ENCODE measurements around the gene FGF21. TPM values are rescaled to one million over a fixed set of nuclear protein-coding genes. Genes with fewer than 3 reads are reported as not detected.

The FGF21 gene
- total RNA-seq, 1 donor from 2014 or later: not detected

GRCh38 chr19:48752496-48753365 lies 2.6 kb upstream of the FGF21 start, which contains the start of gene FUT1:
Gene FUT1 (minus strand): TSS chr19:48752641. CDS start chr19:48751281, 1,360 bp downstream.
- peaks cover 7% of the 10 kb centered on the region for H3K27me3 Mint-ChIP-seq (ENCODE audit: unreplicated experiment)
- H3K4me1 Mint-ChIP-seq (ENCODE audit: unreplicated experiment): peaks cover 16% of the 10 kb centered on the region
- H3K4me3 Mint-ChIP-seq (ENCODE audit: unreplicated experiment): peak within 1 kb of the TSS; percentile 91
- TF ChIP-seq CTCF (IDR thresholded peaks at IDR 0.05; ENCODE audit: unreplicated experiment): no peak
- no peaks in the 10 kb centered on the region for H3K9me3 Mint-ChIP-seq (ENCODE audit: unreplicated experiment)
- DNase-seq (ENCODE audit: low spot score): peak; percentile 69
- peak within 1 kb of the TSS; percentile 74 for H3K27ac Mint-ChIP-seq (ENCODE audit: unreplicated experiment)
- H3K36me3 Mint-ChIP-seq (ENCODE audit: low read depth, unreplicated experiment): peaks cover 4% of the 10 kb centered on the region

DNA sequence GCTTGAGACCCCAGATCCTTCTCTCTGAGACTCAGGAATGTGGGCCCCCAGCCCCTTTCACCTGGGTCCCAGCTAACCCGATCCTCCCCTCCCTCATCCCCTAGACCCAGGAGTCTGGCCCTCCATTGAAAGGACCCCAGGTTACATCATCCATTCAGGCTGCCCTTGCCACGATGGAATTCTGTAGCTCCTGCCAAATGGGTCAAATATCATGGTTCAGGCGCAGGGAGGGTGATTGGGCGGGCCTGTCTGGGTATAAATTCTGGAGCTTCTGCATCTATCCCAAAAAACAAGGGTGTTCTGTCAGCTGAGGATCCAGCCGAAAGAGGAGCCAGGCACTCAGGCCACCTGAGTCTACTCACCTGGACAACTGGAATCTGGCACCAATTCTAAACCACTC lies 463 bp downstream of the FGF21 start:
- Mint-ChIP-seq H3K9me3 (ENCODE audit: unreplicated experiment) (no peaks in the 10 kb centered on the region), H3K27me3 (ENCODE audit: unreplicated experiment) (peaks cover 13% of the 10 kb centered on the region), H3K36me3 (ENCODE audit: low read depth, unreplicated experiment) (peaks cover 4% of the 10 kb centered on the region), H3K4me3 (ENCODE audit: unreplicated experiment) (no peak overlapping the region), H3K27ac (ENCODE audit: unreplicated experiment) (no peak overlapping the region), H3K4me1 (ENCODE audit: unreplicated experiment) (peaks cover 22% of the 10 kb centered on the region)
- no peak for TF ChIP-seq CTCF (IDR thresholded peaks at IDR 0.05; ENCODE audit: unreplicated experiment)
- DNase-seq (ENCODE audit: low spot score): no peak

- no peak overlapping the region for H3K27ac Mint-ChIP-seq (ENCODE audit: unreplicated experiment)
- no peak for DNase-seq (ENCODE audit: low spot score)
- no peaks in the 10 kb centered on the region for H3K9me3 Mint-ChIP-seq (ENCODE audit: unreplicated experiment)
- peaks cover 16% of the 10 kb centered on the region for H3K27me3 Mint-ChIP-seq (ENCODE audit: unreplicated experiment)
- peaks cover 20% of the 10 kb centered on the region for H3K4me1 Mint-ChIP-seq (ENCODE audit: unreplicated experiment)
- no peak for TF ChIP-seq CTCF (IDR thresholded peaks at IDR 0.05; ENCODE audit: unreplicated experiment)
- no peak overlapping the region for H3K4me3 Mint-ChIP-seq (ENCODE audit: unreplicated experiment)
- H3K36me3 Mint-ChIP-seq (ENCODE audit: low read depth, unreplicated experiment): peaks cover 2% of the 10 kb centered on the region
These were observed 888 bp downstream of the FGF21 start for GRCh38 chr19:48756212-48756611.

DNA sequence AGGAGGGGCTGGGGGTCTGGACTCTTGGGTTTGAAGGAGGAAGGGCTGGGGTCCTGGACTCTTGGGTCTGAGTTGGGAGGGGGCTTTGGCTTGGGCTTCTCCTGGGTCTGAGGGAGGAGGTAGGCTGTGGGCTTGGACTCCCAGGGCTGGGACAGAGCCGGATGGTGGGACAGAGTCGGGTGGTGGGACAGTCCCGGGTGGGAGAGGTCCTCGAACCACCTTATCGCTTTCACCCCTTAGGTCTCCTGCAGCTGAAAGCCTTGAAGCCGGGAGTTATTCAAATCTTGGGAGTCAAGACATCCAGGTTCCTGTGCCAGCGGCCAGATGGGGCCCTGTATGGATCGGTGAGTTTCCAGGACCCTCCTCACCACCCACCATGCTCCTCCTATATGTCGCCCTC lies 1.4 kb downstream of the FGF21 start:
- H3K36me3 Mint-ChIP-seq (ENCODE audit: low read depth, unreplicated experiment): no peaks in the 10 kb centered on the region
- peaks cover 13% of the 10 kb centered on the region for H3K27me3 Mint-ChIP-seq (ENCODE audit: unreplicated experiment)
- peaks cover 18% of the 10 kb centered on the region for H3K4me1 Mint-ChIP-seq (ENCODE audit: unreplicated experiment)
- no peak for TF ChIP-seq CTCF (IDR thresholded peaks at IDR 0.05; ENCODE audit: unreplicated experiment)
- DNase-seq (ENCODE audit: low spot score): no peak
- H3K4me3 Mint-ChIP-seq (ENCODE audit: unreplicated experiment): no peak overlapping the region
- no peaks in the 10 kb centered on the region for H3K9me3 Mint-ChIP-seq (ENCODE audit: unreplicated experiment)
- no peak overlapping the region for H3K27ac Mint-ChIP-seq (ENCODE audit: unreplicated experiment)

DNA sequence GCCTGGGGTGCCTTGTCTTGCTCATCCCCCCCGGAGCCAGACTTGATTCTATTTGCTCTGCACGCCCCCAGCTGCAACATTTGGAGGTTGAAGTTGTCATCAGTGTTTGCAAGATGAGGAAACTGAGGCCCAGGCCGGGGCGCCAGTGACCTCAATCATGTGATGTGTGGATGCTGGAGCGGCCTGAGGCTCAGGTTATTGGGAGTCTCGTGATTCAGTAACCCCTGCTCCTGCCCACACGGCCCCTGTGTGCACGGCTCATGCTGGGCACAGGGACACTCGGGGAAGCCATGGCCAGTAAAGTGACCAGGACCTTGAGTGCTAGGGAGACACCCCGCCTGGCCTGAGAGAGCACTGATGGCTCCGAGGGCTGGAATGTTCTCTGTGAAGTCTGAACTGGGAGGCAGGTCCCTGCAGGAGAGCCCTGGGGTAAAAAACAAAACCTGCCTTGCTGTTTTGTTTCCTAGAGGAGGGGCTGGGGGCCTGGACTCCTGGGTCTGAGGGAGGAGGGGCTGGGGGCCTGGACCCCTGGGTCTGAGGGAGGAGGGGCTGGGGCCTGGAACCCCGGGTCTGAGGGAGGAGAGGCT lies 1.9 kb downstream of the FGF21 start:
- no peak for DNase-seq (ENCODE audit: low spot score)
- Mint-ChIP-seq H3K27ac (ENCODE audit: unreplicated experiment) (no peak overlapping the region), H3K4me1 (ENCODE audit: unreplicated experiment) (peaks cover 16% of the 10 kb centered on the region), H3K4me3 (ENCODE audit: unreplicated experiment) (no peak overlapping the region), H3K36me3 (ENCODE audit: low read depth, unreplicated experiment) (no peaks in the 10 kb centered on the region), H3K9me3 (ENCODE audit: unreplicated experiment) (no peaks in the 10 kb centered on the region), H3K27me3 (ENCODE audit: unreplicated experiment) (peaks cover 13% of the 10 kb centered on the region)
- no peak for TF ChIP-seq CTCF (IDR thresholded peaks at IDR 0.05; ENCODE audit: unreplicated experiment)
